HepG2 (cell line): ENCODE measurements around the gene GJA5. TPM values are rescaled to one million over a fixed set of nuclear protein-coding genes. Genes with fewer than 3 reads are reported as not detected.

Experiments used
- ARID3A ChIP-seq: IDR thresholded peaks from 2 replicates; pipeline ENCODE4 v1.6.1; 2012; ENCODE audit warnings: low read depth, low read length, improper control_type of control experiment
- BCL3 ChIP-seq: sonication (generic); formaldehyde crosslinking; IDR thresholded peaks from 2 replicates; pipeline ENCODE4 v1.5.1; 2020; ENCODE audit warnings: mild to moderate bottlenecking, missing genetic modification reagents, moderate library complexity
- DDIT3 ChIP-seq: sonication (generic); formaldehyde crosslinking; IDR thresholded peaks from 2 replicates; pipeline ENCODE4 v1.4.0; 2020; ENCODE audit warnings: mild to moderate bottlenecking, missing genetic modification reagents
- ETS1 ChIP-seq: sonication (generic); formaldehyde crosslinking; IDR thresholded peaks from 2 replicates; pipeline ENCODE4 v1.4.0; 2020; ENCODE audit warnings: missing genetic modification reagents
- GZF1 ChIP-seq: sonication (generic); formaldehyde crosslinking; IDR thresholded peaks from 2 replicates; pipeline ENCODE4 v1.5.1; 2020; ENCODE audit warnings: mild to moderate bottlenecking, missing genetic modification reagents
- ISL2 ChIP-seq: sonication (generic); formaldehyde crosslinking; IDR thresholded peaks from 2 replicates; pipeline ENCODE4 v1.5.0; 2020; ENCODE audit warnings: missing genetic modification reagents
- KLF9 ChIP-seq: IDR thresholded peaks from 2 replicates; pipeline ENCODE4 v1.6.1; 2016; ENCODE audit warnings: low read depth
- KMT2B ChIP-seq: IDR thresholded peaks from 2 replicates; pipeline ENCODE4 v1.6.1; 2016; ENCODE audit warnings: missing genetic modification reagents, missing compliant biosample characterization
- MEIS2 ChIP-seq: sonication (generic); formaldehyde crosslinking; IDR thresholded peaks from 2 replicates; pipeline ENCODE4 v1.9.0; 2021; ENCODE audit warnings: mild to moderate bottlenecking, missing genetic modification reagents
- NCOA2 ChIP-seq: sonication (generic); formaldehyde crosslinking; IDR thresholded peaks from 2 replicates; pipeline ENCODE4 v1.8.0; 2022; ENCODE audit warnings: inconsistent platforms
- POLR2A ChIP-seq, 2 experiments: IDR thresholded peaks; 2 replicates each; pipeline ENCODE4 v1.6.1; 2011; ENCODE audit warnings: low read depth in 2 of 2, low read length in 2 of 2, mild to moderate bottlenecking in 1 of 2, moderate library complexity in 1 of 2; ENCODE audit not compliant: insufficient read depth in 1 of 2
- PREB ChIP-seq: sonication (generic); formaldehyde crosslinking; IDR thresholded peaks from 2 replicates; pipeline ENCODE4 v1.4.0; 2020; ENCODE audit warnings: missing genetic modification reagents
- RXRB ChIP-seq: IDR thresholded peaks from 2 replicates; pipeline ENCODE4 v1.6.1; 2016; ENCODE audit warnings: borderline replicate concordance, missing genetic modification reagents, missing compliant biosample characterization
- SSRP1 ChIP-seq: IDR thresholded peaks from 2 replicates; pipeline ENCODE4 v1.6.1; 2016; ENCODE audit warnings: control low read depth
- TGIF2 ChIP-seq: IDR thresholded peaks from 2 replicates; pipeline ENCODE4 v1.6.1; 2016; ENCODE audit warnings: control low read depth, missing compliant biosample characterization
- ZBTB8A ChIP-seq: sonication (generic); formaldehyde crosslinking; IDR thresholded peaks from 2 replicates; pipeline ENCODE4 v1.4.0; 2020; ENCODE audit warnings: mild to moderate bottlenecking, low read depth, missing genetic modification reagents, borderline replicate concordance
- ZNF276 ChIP-seq: sonication (generic); formaldehyde crosslinking; IDR thresholded peaks from 2 replicates; pipeline ENCODE4 v1.4.0; 2020; ENCODE audit warnings: mild to moderate bottlenecking, low read depth, missing genetic modification reagents
- ZNF335 ChIP-seq: sonication (generic); formaldehyde crosslinking; IDR thresholded peaks from 2 replicates; pipeline ENCODE4 v1.4.0; 2020; ENCODE audit warnings: missing genetic modification reagents
- ZNF350 ChIP-seq: sonication (generic); formaldehyde crosslinking; IDR thresholded peaks from 2 replicates; pipeline ENCODE4 v1.4.0; 2020; ENCODE audit warnings: mild to moderate bottlenecking, low read depth, missing genetic modification reagents, borderline replicate concordance
- ZNF558 ChIP-seq: sonication (generic); formaldehyde crosslinking; IDR thresholded peaks from 2 replicates; pipeline ENCODE4 v1.9.0; 2022; ENCODE audit warnings: mild to moderate bottlenecking, missing genetic modification reagents, borderline replicate concordance
- ZNF589 ChIP-seq: sonication (generic); formaldehyde crosslinking; conservative IDR thresholded peaks from 2 replicates; pipeline ENCODE4 v1.8.0; 2022; ENCODE audit warnings: mild to moderate bottlenecking, moderate library complexity, missing genetic modification reagents
- ZNF607 ChIP-seq: sonication (generic); formaldehyde crosslinking; IDR thresholded peaks from 2 replicates; pipeline ENCODE4 v1.5.1; 2020; ENCODE audit warnings: missing genetic modification reagents, mild to moderate bottlenecking, borderline replicate concordance
- ZSCAN12 ChIP-seq: sonication (generic); formaldehyde crosslinking; IDR thresholded peaks from 2 replicates; pipeline ENCODE4 v1.9.0; 2021; ENCODE audit warnings: mild to moderate bottlenecking, missing genetic modification reagents
- polyA plus RNA-seq, 8 experiments: library from polyadenylated mRNA; depleted of rRNA in 3 of 8; stranded (reverse) in 7 of 8; unstranded in 1 of 8; fragments of >200 nt; fragmentation: Illumina TruSeq in 4 of 8; extraction: Trizol in 4 of 8; gene quantifications; 2 replicates each; pipeline versions ENCODE4 v1.2.1 to v1.2.3, GENCODE V29; 2011 to 2016; ENCODE audit warnings: low read depth in 4 of 8, missing spikeins in 1 of 8, mixed read lengths in 1 of 8; ENCODE audit not compliant: insufficient read depth in 1 of 8
- total RNA-seq, 5 experiments: library from RNA; depleted of rRNA; stranded (reverse); fragments of >200 nt; fragmentation: Illumina TruSeq; extraction: Trizol; gene quantifications; 2 replicates each; pipeline ENCODE4 v1.2.3, GENCODE V29; 2016; ENCODE audit warnings: low read depth in 1 of 5

Gene GJA5
- total and polyA plus RNA-seq, 2 of the 13 experiments (the other 11 are each of a cell fraction or from before 2014, with no cell fraction given), result not detected

GRCh38 chr1:147808025-147808424 is 47.6 kb upstream of the GJA5 start (continued):
- TF ChIP-seq ZNF276 (no peak), ZNF558 (CRISPR knock-in tag) (no peak), POLR2A (IDR thresholded peaks at IDR 0.05; ENCODE audit: insufficient read depth in 1 of 2, low read depth in 2 of 2, low read length in 2 of 2) (no peak), SSRP1 (CRISPR knock-in tag) (no peak), KMT2B (CRISPR knock-in tag) (no peak), ETS1 (no peak), ZNF335 (CRISPR knock-in tag) (no peak), ZSCAN12 (CRISPR knock-in tag) (no peak), ISL2 (peak; percentile 89), BCL3 (CRISPR knock-in tag) (no peak), ZNF607 (no peak), MEIS2 (CRISPR knock-in tag) (peak; percentile 88), ZNF350 (CRISPR knock-in tag) (no peak), PREB (no peak), ZNF589 (CRISPR knock-in tag) (no peak), TGIF2 (0 out of 2 replicates have a peak, but pooled peaks have one; percentile 38), ZBTB8A (CRISPR knock-in tag) (no peak), ARID3A (0 out of 2 replicates have a peak, but pooled peaks have one; percentile 46), NCOA2 (peak; percentile 75), KLF9 (no peak), RXRB (CRISPR knock-in tag) (peak; percentile 86), GZF1 (no peak), DDIT3 (CRISPR knock-in tag) (no peak)
